ENCODE results near the gene DIS3. TPM values are rescaled to one million over a fixed set of nuclear protein-coding genes. Genes with fewer than 3 reads are reported as not detected.

DIS3 gene, protein sequence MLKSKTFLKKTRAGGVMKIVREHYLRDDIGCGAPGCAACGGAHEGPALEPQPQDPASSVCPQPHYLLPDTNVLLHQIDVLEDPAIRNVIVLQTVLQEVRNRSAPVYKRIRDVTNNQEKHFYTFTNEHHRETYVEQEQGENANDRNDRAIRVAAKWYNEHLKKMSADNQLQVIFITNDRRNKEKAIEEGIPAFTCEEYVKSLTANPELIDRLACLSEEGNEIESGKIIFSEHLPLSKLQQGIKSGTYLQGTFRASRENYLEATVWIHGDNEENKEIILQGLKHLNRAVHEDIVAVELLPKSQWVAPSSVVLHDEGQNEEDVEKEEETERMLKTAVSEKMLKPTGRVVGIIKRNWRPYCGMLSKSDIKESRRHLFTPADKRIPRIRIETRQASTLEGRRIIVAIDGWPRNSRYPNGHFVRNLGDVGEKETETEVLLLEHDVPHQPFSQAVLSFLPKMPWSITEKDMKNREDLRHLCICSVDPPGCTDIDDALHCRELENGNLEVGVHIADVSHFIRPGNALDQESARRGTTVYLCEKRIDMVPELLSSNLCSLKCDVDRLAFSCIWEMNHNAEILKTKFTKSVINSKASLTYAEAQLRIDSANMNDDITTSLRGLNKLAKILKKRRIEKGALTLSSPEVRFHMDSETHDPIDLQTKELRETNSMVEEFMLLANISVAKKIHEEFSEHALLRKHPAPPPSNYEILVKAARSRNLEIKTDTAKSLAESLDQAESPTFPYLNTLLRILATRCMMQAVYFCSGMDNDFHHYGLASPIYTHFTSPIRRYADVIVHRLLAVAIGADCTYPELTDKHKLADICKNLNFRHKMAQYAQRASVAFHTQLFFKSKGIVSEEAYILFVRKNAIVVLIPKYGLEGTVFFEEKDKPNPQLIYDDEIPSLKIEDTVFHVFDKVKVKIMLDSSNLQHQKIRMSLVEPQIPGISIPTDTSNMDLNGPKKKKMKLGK
- total RNA-seq (10 to 100 TPM; 30.4 to 37.5 (median 36.8) TPM), total RNA-seq (83.9 to 275 (median 151) reads per million in 29 experiments)
- 31.1 TPM for total RNA-seq (2013)

GRCh38 chr13:72781451-72782439 lies at the start of gene DIS3, which contains the start of gene PIBF1:
Gene DIS3 (minus strand): TSS chr13:72781900. CDS start chr13:72781832, 68 bp downstream.
Gene PIBF1 (plus strand): TSS chr13:72782133. CDS start chr13:72783470, 1,337 bp downstream.
- no peaks in the 10 kb centered on the region for H3K9me3 ChIP-seq
- Mint-ChIP-seq H3K9me3 (no peaks in the 10 kb centered on the region), H3K27me3 (no peaks in the 10 kb centered on the region), H3K36me3 (peaks cover 34% of the 10 kb centered on the region), H3K4me3 (peak within 1 kb of the TSS; percentile 98 to 99 (median 99)), H3K4me1 (peaks cover 72 to 74% (median 74%) of the 10 kb centered on the region in 3 donors), H3K27ac (peak within 1 kb of the TSS; percentile 97 to 98)
- ChIA-PET CTCF (interaction anchor here in 1 of 2 donors (0.9 kb wide), 1 partner anchor 15 kb away, joined by 3 read pairs; no protein-coding TSS in a partner anchor), POLR2A (interaction anchor here in 1 of 2 donors (0.6 to 0.7 kb wide), 3 partner anchors 9 to 53 kb away, joined by 3 read pairs; no protein-coding TSS in a partner anchor)
- H3K27ac ChIP-seq (ENCODE audit: low read length), result peak within 1 kb of the TSS; percentile 73
- under 1% methylated on average over 67 of the region's 81 CpGs for WGBS (ENCODE audit: insufficient coverage)
- ATAC-seq (replicated peaks in 1 of 4) (peak; percentile 97 to 98 (median 98)), DNase-seq (peak; percentile 83 to 98 (median 95))
- H3K36me3 ChIP-seq (ENCODE audit: control insufficient read depth in 2 of 2, extremely low read depth in 1 of 2, insufficient read depth in 1 of 2, low read length in 1 of 2), result peaks cover 0 to 28% of the 10 kb centered on the region in 2 donors
- H3K27me3 ChIP-seq (replicated peaks in 1 of 2; ENCODE audit: control insufficient read depth in 2 of 2, extremely low read depth in 1 of 2, insufficient read depth in 2 of 2, low read length in 1 of 2), result no peaks in the 10 kb centered on the region
- peaks cover 20 to 31% of the 10 kb centered on the region in 2 experiments for H3K4me1 ChIP-seq (ENCODE audit: control insufficient read depth in 1 of 2, extremely low read depth in 1 of 2, insufficient read depth in 2 of 2, low read length in 2 of 2)
- peak within 1 kb of the TSS; percentile 76 to 84 for H3K4me3 ChIP-seq (ENCODE audit: control insufficient read depth in 1 of 2, extremely low read depth in 1 of 2, low read length in 1 of 2)

- H3K27ac ChIP-seq (ENCODE audit: low read length), result no peak overlapping the region
- Mint-ChIP-seq H3K36me3 (peaks cover 53% of the 10 kb centered on the region), H3K4me3 (no peak overlapping the region), H3K4me1 (peaks cover 3 to 16% (median 13%) of the 10 kb centered on the region in 3 donors), H3K27me3 (no peaks in the 10 kb centered on the region), H3K9me3 (no peaks in the 10 kb centered on the region), H3K27ac (no peak overlapping the region)
- H3K9me3 ChIP-seq, result no peaks in the 10 kb centered on the region
- CTCF ChIA-PET, result no interaction called here
- H3K27me3 ChIP-seq (replicated peaks in 1 of 2; ENCODE audit: control insufficient read depth in 2 of 2, extremely low read depth in 1 of 2, insufficient read depth in 2 of 2, low read length in 1 of 2), result no peaks in the 10 kb centered on the region
- ATAC-seq (replicated peaks in 1 of 4), result no peak
- peaks cover 6 to 22% of the 10 kb centered on the region in 2 donors for H3K36me3 ChIP-seq (ENCODE audit: control insufficient read depth in 2 of 2, extremely low read depth in 1 of 2, insufficient read depth in 1 of 2, low read length in 1 of 2)
- H3K4me1 ChIP-seq (ENCODE audit: control insufficient read depth in 1 of 2, extremely low read depth in 1 of 2, insufficient read depth in 2 of 2, low read length in 2 of 2), result no peaks in the 10 kb centered on the region
- DNase-seq, result no peak
- H3K4me3 ChIP-seq (ENCODE audit: control insufficient read depth in 1 of 2, extremely low read depth in 1 of 2, low read length in 1 of 2), result no peak overlapping the region
- POLR2A ChIA-PET, result interaction anchor here in 1 of 2 donors (0.6 kb wide), 1 partner anchor 57 kb away, joined by 3 read pairs; no protein-coding TSS in a partner anchor
- no CpG with 5 or more reads among the region's 3 CpGs for WGBS (ENCODE audit: insufficient coverage)
These were observed 42.0 kb upstream of the DIS3 start for GRCh38 chr13:72823724-72824123.

- Histone ChIP-seq H3K9me3 (no peaks in the 10 kb centered on the region), H3K36me3 (ENCODE audit: control insufficient read depth in 2 of 2, extremely low read depth in 1 of 2, insufficient read depth in 1 of 2, low read length in 1 of 2) (peaks cover 6 to 18% of the 10 kb centered on the region in 2 donors), H3K27me3 (replicated peaks in 1 of 2; ENCODE audit: control insufficient read depth in 2 of 2, extremely low read depth in 1 of 2, insufficient read depth in 2 of 2, low read length in 1 of 2) (no peaks in the 10 kb centered on the region), H3K4me3 (ENCODE audit: control insufficient read depth in 1 of 2, extremely low read depth in 1 of 2, low read length in 1 of 2) (no peak overlapping the region), H3K27ac (ENCODE audit: low read length) (no peak overlapping the region), H3K4me1 (ENCODE audit: control insufficient read depth in 1 of 2, extremely low read depth in 1 of 2, insufficient read depth in 2 of 2, low read length in 2 of 2) (no peaks in the 10 kb centered on the region)
- ChIA-PET CTCF (no interaction called here), POLR2A (no interaction called here)
- H3K4me3 Mint-ChIP-seq, result no peak overlapping the region
- DNase-seq (no peak), ATAC-seq (replicated peaks in 1 of 4) (no peak)
- no peak overlapping the region for H3K27ac Mint-ChIP-seq
- WGBS (ENCODE audit: insufficient coverage), result no CpG with 5 or more reads among the region's 2 CpGs
- no peaks in the 10 kb centered on the region for H3K9me3 Mint-ChIP-seq
- peaks cover 3 to 14% (median 7%) of the 10 kb centered on the region in 3 donors for H3K4me1 Mint-ChIP-seq
- H3K27me3 Mint-ChIP-seq, result no peaks in the 10 kb centered on the region
- H3K36me3 Mint-ChIP-seq, result peaks cover 53% of the 10 kb centered on the region
These were observed 41.4 kb upstream of the DIS3 start for GRCh38 chr13:72823081-72823480.

DNA sequence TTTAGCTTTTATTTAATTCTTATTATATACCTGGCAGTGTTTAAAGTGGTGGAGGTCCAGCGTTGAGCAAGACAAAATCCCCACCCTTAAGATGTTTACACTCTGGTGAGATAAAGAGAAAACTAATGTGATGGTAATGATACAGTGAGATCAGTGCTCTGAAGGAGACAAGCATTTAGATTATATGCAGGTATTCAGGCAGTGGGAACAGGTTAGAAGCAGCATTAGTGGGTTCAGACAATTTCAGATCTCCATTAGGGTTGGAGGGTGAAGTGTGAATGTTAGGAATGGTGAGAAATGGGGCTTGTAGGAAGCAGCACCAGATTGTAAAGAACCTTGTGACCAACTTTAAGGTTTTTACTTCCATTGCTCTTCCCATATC lies 39.2 kb upstream of the DIS3 start:
- H3K9me3 Mint-ChIP-seq, result no peaks in the 10 kb centered on the region
- ATAC-seq (replicated peaks in 1 of 4), result no peak
- Histone ChIP-seq H3K27ac (ENCODE audit: low read length) (no peak overlapping the region), H3K36me3 (ENCODE audit: control insufficient read depth in 2 of 2, extremely low read depth in 1 of 2, insufficient read depth in 1 of 2, low read length in 1 of 2) (peaks cover 0 to 10% of the 10 kb centered on the region in 2 donors), H3K4me3 (ENCODE audit: control insufficient read depth in 1 of 2, extremely low read depth in 1 of 2, low read length in 1 of 2) (no peak overlapping the region), H3K4me1 (ENCODE audit: control insufficient read depth in 1 of 2, extremely low read depth in 1 of 2, insufficient read depth in 2 of 2, low read length in 2 of 2) (no peaks in the 10 kb centered on the region), H3K27me3 (replicated peaks in 1 of 2; ENCODE audit: control insufficient read depth in 2 of 2, extremely low read depth in 1 of 2, insufficient read depth in 2 of 2, low read length in 1 of 2) (no peaks in the 10 kb centered on the region), H3K9me3 (no peaks in the 10 kb centered on the region)
- H3K4me1 Mint-ChIP-seq, result peaks cover 0 to 7% (median 3%) of the 10 kb centered on the region in 3 donors
- peaks cover 47% of the 10 kb centered on the region for H3K36me3 Mint-ChIP-seq
- WGBS (ENCODE audit: insufficient coverage), result no CpG with 5 or more reads among the region's 1 CpG
- no peak overlapping the region for H3K4me3 Mint-ChIP-seq
- H3K27me3 Mint-ChIP-seq, result no peaks in the 10 kb centered on the region
- no peak overlapping the region for H3K27ac Mint-ChIP-seq
- ChIA-PET CTCF (interaction anchor here in 1 of 2 donors (0.5 kb wide), 1 partner anchor 210 kb away, joined by 4 read pairs; no protein-coding TSS in a partner anchor), POLR2A (no interaction called here)
- DNase-seq, result no peak

- Mint-ChIP-seq H3K36me3 (peaks cover 46% of the 10 kb centered on the region), H3K9me3 (no peaks in the 10 kb centered on the region), H3K27me3 (no peaks in the 10 kb centered on the region), H3K4me1 (peaks cover 0 to 7% (median 3%) of the 10 kb centered on the region in 3 donors), H3K27ac (no peak overlapping the region), H3K4me3 (no peak overlapping the region)
- ATAC-seq (replicated peaks in 1 of 4) (no peak), DNase-seq (no peak)
- Histone ChIP-seq H3K27ac (ENCODE audit: low read length) (no peak overlapping the region), H3K4me3 (ENCODE audit: control insufficient read depth in 1 of 2, extremely low read depth in 1 of 2, low read length in 1 of 2) (no peak overlapping the region), H3K4me1 (ENCODE audit: control insufficient read depth in 1 of 2, extremely low read depth in 1 of 2, insufficient read depth in 2 of 2, low read length in 2 of 2) (no peaks in the 10 kb centered on the region), H3K27me3 (replicated peaks in 1 of 2; ENCODE audit: control insufficient read depth in 2 of 2, extremely low read depth in 1 of 2, insufficient read depth in 2 of 2, low read length in 1 of 2) (no peaks in the 10 kb centered on the region), H3K9me3 (no peaks in the 10 kb centered on the region), H3K36me3 (ENCODE audit: control insufficient read depth in 2 of 2, extremely low read depth in 1 of 2, insufficient read depth in 1 of 2, low read length in 1 of 2) (peaks cover 0 to 7% of the 10 kb centered on the region in 2 donors)
- ChIA-PET CTCF (interaction anchor here (0.5 to 0.6 kb wide), 2 partner anchors 11 to 41 kb away, joined by 3 to 13 read pairs; no protein-coding TSS in a partner anchor), POLR2A (no interaction called here)
- WGBS (ENCODE audit: insufficient coverage), result 100% methylated on average over 1 of the region's 8 CpGs
These were observed 38.6 kb upstream of the DIS3 start for GRCh38 chr13:72820156-72820897.
